NCI-H526 treated with DMSO at 0.1 percent for 48 hours (cell line): ENCODE data around the gene CFAP57.
"Not testable (repeated sequence)": the region's sequence is repeated elsewhere in the genome, so short reads cannot be mapped to it uniquely, and the experiment has no call there.

Experiments used
- DNase-seq: peaks from one replicate; lab custom pipeline; 2025; lab: John Stamatoyannopoulos, UW

The CFAP57 gene

DNA sequence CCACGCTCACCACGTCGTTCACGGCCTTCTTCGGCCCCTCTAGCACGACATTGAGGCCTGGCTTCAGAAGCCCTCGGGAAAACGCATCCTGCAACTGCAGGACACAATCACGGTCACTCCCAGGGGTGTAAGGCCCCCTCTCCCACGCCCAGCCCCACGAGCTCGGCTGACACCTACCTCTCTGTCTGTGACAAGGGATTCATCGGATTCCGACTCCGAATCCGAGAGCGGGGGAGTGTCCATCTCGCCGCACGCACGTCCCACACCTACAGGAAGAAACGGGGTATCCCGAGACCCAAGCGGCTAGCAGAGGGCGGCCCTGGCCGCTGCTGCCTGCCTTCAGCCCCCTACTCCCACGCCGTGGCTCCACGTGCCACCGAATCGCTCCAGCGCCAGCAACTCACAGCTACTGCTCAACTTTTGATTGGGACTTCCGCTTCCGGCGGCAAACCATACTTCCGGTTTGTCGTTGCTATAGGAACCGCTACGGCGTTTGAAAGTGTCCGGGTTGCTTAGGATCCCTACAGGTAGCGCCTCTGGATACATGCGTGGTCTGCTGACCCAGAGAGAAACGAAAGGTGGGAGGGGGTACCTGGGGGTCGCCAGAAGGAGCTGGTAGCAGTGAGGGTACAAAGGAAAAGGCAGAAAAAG, at the start of gene CFAP57, which contains the start of gene EBNA1BP2:
CFAP57 (plus strand) TSS at position 455 of the 651 bp plus-strand sequence. CDS start 424 bp downstream, outside the sequence.
EBNA1BP2 (minus strand) TSS at position 415 of the 651 bp plus-strand sequence; CDS start at position 243, 172 bp downstream.
- DNase-seq = peak; percentile 94

DNA sequence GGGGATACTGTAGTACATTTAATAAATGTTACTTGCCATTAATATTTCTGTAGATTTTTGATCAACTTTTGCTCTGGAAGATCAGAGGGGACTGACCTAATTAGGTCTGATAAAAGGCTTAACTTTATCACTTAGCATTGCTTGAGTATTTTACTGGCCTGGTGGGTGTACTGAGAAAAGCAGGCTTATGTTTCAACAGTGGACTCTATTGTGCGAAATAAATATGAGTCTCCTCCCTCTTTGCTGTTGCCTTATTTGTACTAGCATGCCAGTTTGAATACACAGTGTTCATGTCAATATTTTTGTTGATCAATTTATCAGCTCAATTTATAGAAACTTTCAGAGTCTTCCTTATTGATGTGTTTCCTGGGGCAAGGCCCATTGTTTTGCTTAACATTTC, 49.1 kb upstream of the CFAP57 start:
- peak; percentile 11 for DNase-seq

- DNase-seq = no peak
Observed at GRCh38 chr1:43128816-43129215, 43.3 kb upstream of the CFAP57 start.

GRCh38 chr1:43129426-43129825, 42.7 kb upstream of the CFAP57 start:
- no peak for DNase-seq

DNA sequence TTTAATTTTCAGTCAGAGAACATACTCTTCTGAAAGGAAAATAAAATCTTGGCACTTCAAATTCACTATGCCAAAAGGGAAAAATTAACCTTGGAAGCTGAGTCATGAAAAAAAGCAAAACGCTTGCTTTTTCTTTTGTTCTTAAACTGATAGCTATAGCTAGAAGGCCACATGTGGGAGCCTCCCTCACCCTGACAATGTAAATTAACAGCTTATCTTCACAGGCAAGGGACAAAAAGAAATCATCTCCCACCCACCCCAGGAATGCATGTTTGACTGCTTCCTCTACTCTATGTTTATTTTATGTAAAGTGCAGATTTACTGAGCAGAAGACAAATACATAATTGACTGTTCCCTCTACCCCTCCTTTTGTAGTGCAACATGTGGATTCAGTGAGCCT, 38.1 kb upstream of the CFAP57 start:
- no peak for DNase-seq

DNA sequence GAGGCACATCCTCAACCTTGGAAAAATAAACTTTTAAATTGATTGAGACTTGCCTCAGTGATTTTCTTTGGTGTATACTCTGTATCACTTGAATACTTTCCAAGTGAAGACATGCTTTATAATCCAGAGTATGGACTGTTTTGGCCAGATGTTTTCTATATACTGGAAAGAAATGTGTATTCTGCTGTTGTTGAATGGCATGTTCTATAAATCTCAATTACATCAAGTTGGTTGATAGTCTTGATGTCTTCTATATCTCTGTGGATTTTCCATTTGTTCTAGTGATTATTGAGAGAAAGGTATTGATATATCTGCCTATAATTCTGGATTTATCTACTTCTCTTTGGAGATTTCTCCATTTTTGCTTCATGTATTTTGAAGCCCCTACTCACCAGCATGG, 37.5 kb upstream of the CFAP57 start:
- DNase-seq = no peak

- no peak for DNase-seq
Observed at GRCh38 chr1:43135857-43136781, 36.0 kb upstream of the CFAP57 start.

DNA sequence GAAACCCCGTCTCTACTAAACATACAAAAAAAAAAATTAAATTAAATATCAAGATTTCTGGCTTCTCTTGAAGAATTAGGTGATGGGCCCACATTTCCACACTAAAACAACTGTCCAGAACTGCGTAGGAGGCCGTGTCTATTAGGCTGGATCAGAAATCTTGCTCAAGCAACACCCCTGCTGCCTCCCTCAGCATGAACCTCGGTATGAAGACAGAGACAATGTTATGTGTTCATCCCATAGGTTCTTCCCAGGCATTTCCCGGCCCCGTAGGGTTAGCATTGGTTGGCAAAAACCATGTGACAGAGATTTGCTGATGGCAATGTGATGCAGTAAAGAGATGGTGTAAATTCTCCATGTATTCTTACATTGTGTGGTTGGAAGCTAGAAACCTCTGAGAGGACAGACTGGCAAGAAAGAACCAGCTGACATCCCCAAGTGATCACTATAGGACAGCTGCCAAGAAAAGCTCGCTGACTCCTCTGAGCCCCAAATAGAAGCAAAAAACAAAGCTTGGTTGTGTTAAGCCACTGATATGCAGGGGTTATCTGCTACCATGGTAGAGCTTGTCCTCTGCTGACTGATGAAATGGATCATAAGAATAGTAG, 34.6 kb upstream of the CFAP57 start:
- DNase-seq = no peak

GRCh38 chr1:43139295-43139694, 32.8 kb upstream of the CFAP57 start:
- DNase-seq = not testable (repeated sequence)

- no peak for DNase-seq
Observed at GRCh38 chr1:43140010-43140409, 32.1 kb upstream of the CFAP57 start.

DNA sequence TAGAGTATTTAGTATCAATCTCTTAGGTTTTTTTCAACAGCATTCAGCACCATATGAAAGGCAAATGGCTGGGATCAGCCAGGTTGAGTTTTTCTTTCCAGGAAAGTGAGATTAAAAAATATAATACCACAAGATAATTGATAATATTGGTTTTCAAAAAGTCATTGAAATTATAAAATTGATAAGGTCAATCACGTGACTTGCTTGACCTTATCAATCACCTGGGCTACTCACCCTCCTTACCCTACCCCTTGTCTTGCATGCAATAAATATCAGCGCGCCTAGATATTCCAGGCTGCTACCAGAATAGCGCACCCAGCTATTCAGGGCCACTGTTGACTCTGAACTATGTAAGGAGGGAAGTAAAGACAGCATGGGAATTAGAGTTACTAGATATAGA, 31.5 kb upstream of the CFAP57 start:
- DNase-seq = no peak

DNA sequence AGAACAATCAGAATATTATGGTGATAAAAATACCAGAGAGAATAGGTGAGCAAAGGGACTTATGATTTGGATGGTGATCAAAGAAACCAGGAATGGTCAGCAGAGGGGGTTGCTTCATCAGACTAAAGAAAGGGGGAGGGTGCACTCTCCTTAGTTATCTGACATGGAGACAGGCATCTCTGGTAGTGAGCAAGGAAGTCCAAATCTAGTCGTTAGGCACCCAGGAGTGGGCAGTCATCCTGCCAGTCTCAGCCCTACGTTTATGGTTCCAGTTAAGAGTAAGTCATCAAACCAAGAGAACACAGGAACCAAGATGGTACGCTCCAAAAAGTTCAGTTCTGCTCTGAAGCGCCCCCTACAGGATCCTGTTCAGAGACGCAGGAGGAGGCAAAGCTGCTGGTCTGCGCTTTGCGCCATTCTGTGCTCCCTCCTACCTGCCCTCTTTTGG, 28.7 kb upstream of the CFAP57 start:
- no peak for DNase-seq

- no peak for DNase-seq
Observed at GRCh38 chr1:43144237-43144636, 27.9 kb upstream of the CFAP57 start.

- peak; percentile 96 for DNase-seq
Observed at GRCh38 chr1:43147625-43148327, 24.4 kb upstream of the CFAP57 start.

DNA sequence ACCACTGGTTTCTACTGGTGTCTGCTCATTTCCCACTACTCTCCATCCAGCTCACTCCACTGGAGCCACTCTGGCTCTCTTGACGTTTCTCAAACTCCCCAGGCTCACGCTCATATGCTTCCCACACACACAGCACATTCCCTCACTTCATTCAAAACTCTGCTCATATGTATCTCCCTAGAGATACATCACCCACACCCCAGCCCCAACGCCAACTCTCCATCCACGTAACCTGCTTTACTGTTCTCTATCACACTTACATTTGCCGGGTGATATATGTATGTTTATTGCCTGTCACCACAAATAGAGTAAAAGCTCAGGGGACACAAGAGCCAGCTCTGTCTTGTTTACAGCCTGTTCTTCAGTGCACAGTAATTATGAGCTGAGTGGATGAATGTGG, 22.2 kb upstream of the CFAP57 start:
- DNase-seq = no peak

DNA sequence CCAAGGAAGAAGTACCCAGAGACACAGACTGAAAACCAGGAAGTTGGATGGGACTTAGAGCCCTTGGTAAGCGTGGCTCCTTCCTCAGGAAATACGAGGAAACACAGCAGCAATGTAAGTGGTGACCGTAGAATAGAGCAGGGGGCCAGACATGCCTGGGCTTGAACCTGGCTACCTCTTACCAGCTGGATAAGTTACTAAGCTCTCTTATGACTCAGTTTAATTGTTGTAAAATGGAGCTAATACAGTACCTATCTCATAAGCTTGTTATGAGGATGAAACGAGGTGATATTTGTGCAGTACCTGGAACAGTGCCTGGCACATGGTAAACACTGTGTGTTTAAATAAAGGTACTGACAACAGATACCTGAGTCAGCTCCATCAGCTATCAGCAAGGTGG, 19.3 kb upstream of the CFAP57 start:
- DNase-seq = no peak

DNA sequence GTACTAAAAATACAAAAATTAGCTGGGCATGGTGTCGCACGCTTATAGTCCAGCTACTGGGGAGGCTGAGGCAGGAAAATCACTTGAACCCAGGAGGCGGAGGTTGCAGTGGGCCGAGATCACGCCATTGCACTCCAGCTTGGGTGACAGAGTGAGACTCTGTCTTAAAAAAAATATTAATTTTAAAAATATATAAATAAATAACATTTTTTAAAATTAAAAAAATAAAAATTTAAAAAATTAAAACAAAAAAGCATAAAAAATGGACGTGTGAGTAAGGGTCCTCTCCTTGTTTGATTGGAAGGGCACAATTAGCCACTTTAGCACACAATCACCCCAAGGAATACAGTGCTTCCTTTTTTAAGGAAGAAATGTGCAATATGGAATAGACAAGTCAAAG, 18.7 kb upstream of the CFAP57 start:
- no peak for DNase-seq

DNA sequence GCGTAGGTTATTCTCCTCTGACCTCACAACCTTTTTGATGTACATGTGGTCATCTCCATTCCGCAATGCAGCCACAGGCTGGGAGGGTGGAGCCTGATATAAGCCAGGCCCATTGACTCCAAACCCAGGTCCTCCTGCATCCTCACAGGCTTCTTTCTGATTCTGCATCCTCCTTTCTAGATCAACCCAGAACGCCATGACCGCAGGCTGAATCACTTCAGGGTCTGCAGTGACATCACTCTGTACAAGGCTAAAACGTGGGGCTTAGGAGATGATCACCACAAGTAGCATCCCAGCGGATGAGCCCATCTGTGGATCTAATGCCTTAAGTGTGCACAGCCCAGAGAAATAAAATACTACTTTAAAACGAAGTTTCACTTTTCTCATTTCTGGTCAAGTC, 16.1 kb upstream of the CFAP57 start:
- no peak for DNase-seq

GRCh38 chr1:43165162-43165561, 7.0 kb upstream of the CFAP57 start:
- DNase-seq = peak; percentile 93

GRCh38 chr1:43165765-43166164, 6.4 kb upstream of the CFAP57 start:
- DNase-seq = peak; percentile 39

DNA sequence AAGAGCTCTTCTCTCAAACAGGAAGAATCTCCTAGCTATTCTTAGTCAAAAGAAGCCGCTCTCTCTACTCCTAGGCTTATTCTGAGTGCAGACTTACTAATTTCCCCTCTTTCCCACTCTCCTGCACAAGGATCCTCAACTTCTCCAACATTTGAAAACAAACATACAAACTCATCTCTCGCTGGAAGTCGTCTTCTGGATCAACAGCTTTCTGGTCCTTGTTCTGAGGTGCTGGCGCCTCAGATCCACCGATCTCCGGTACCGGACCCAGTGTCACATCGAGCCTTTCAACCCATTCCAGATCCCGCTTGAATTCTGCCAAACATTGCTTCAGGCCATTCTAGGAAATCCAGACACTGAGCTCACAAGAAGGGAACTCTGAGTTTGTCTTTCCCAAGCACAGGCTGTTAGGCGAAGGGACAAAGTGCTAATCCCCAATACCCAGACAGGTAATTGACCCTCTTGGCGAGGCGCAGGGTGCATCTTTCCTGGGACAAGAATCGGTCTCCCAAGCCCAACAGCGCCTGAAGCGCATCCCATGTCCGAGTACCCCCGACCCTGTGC, 736 bp upstream of the CFAP57 start:
- no peak for DNase-seq

DNA sequence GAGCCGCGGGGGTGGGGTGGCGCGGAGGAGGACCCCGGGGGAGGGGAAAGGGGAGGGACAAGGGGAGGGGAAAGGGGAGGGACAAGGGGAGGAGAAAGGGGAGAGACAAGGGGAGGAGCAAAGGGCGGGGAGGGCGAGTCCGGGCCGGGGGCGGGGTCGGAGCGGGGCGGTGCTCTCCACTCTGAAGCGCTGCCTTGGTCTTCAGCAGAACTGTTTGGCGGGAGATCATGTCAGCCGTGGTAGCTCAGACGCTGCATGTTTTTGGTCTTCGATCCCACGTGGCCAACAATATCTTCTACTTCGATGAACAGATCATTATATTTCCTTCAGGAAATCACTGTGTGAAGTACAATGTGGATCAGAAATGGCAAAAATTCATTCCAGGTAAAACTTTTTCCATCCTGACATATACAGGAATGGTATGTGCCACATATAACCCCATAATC, 420 bp downstream of the CFAP57 start:
- peak; percentile 90 for DNase-seq
